ENCODE results near the gene ADTRP.
"Not testable (repeated sequence)": the region's sequence is repeated elsewhere in the genome, so short reads cannot be mapped to it uniquely, and the experiment has no call there.

The ADTRP gene

DNA sequence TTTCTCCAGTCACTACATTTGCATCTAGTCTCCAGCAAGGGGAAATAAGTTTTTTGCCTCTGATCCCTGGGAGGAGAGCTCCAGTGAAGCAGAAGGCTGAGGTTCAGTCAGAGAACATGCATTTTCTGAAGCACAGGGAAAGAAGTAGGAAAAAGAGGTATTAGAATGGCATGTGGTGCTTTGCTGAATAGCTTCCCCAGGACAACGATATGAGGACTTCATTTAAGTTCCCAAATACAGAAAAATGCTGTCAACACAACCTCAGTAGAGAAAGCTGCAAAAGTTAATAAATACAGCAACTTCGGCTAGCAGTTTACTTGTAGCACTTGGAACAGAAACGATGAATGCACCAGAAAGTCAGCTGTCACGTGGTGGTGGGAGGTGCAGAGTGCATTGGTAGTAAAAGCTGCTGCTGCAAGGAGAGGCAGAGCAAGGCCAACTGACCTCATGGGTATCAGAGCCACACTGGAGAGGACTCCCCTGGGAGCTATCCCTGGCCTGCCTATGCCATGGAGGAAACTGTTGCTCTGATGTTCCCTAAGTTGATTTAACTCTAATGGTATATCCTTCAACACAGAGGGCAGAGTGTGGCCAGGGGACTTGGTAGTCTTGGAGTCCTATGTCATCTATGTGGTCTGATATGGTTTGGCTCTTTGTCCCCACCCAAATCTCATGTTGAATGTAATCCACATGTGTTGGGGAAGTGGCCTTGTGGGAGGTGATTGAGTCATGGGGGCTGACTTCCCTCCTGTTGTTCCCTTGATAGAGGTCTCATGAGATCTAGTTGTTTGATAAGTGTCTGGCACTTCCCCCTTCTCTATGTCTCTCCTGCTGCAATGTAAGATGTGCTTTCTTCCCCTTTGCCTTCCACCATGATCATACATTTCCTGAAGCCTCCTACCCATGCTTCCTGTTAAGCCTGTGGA is 85.9 kb downstream of the ADTRP start:
- DNase-seq (ENCODE audit: low spot score), result no peak

DNA sequence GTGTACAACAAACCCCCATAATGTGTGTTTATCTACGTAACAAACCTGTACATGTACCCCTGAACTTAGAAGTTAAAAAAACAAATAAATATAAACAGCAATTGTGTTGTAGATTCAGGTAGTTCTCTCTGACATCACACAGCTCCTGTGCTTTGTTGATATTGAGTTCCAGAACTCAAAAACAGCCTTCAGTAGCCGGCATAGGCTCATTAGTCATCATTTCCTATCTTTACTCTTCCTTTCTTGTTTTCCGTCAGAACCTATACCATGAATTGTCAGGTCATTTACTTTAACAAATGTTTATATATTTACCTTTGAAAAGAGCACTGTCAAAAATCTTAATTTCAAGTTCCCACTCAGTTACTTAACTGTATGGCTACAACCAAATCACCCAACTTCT is 88.8 kb downstream of the ADTRP start:
- no peak for DNase-seq (ENCODE audit: low spot score)

DNA sequence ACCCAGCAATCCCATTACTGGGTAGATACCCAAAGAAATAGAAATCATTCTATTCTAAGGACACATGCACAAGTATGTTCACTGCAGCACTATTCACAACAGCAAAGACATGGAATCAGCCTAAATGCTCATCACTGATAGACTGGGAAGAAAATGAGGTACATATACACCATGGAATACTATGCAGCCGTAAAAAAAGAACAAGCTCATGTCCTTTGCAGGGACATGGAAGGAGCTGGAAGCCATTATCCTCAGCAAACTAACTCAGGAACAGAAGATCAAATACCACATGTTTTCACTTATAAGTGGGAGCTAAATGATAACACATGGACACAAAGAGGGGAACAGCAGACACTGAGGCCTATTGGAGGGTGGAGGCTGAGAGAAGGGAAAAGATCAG is 89.2 kb downstream of the ADTRP start:
- not testable (repeated sequence) for DNase-seq (ENCODE audit: low spot score)

DNA sequence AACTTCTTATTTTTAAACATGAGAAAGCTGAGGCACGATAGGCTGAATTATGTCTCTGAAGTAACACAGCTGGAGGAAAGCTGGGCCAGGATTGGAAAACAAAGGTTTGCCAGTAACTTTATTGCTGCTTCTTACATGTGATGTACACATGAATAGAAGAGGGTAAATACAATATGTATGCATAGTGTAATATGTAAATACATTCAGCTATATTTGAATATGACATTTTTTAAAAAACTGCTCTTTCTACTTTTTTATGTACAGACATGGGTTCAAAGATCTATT is 90.2 kb downstream of the ADTRP start:
- DNase-seq (ENCODE audit: low spot score), result no peak

DNA sequence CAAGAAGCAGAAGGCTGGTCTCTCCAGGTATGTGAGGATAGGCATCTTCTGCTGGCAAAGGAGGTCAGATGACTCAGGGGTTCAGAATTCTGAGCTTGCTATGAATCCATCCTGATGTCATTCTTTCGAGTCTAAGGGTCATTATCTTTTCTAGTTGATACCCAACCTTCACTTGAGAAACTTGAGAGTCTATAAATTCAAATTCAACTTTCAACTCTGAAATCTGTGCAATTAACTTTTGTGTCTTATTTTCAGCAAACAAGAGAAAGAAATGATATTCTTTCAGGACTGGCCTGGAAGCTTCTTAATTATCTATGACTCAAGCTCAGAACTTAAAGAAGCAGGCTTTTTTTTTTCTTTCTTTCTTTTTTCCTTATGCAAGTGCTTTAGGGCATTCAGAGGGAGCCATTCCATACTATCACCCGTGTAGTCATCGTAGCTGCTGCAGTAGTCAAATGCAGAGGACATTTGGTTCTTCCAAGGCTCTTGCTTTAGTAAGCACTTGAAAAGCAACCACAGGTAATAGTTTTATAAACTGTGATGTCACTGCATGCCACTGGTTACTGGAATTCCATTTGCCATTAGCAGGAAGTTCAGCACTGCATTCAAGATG is 93.0 kb downstream of the ADTRP start:
- no peak for DNase-seq (ENCODE audit: low spot score)

DNA sequence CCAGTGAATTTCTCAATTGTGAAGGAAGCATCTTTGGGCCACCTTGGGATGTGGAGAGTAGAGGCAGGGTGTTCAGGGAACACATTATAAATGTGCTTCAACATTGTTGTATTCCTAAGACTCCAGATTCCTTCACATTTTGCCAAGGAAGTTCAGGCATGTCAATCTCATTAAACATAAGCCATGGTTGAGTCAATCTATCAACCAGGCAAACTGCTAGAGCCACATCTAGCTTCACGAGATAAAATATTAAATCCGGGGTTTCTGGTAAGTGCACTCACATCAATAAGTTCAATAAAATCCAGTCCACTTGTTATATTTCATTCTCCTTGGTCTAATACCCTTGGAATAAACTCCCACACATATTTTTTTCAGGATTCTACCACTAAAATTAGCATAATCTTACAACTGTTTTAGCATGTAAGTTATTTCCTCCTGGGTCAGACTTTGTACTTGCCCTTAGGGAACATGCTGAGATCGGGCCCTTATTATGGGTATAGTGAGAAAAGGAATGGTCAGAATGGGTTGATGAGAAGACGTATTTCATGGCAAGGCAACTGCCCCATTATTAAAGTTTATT is 93.6 kb downstream of the ADTRP start:
- DNase-seq (ENCODE audit: low spot score), result no peak

DNA sequence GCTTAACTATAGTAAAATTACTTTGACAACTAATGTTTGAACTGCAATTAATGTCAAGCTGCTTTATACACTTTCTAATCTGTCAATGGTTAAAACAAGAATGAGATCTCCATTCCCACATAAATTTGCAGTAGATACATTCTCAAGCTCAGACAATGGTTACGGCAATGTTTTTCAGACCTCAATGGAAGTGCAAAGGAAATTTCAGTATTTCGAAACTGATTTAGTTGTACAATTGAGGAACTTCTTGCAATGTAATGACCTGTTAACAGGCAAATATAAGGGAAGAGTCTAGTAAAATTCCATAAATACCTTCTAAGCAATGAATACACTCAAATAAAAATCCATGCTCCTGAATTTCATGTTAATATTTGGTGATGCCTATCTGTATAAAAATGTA is 94.7 kb downstream of the ADTRP start:
- DNase-seq (ENCODE audit: low spot score), result no peak

DNA sequence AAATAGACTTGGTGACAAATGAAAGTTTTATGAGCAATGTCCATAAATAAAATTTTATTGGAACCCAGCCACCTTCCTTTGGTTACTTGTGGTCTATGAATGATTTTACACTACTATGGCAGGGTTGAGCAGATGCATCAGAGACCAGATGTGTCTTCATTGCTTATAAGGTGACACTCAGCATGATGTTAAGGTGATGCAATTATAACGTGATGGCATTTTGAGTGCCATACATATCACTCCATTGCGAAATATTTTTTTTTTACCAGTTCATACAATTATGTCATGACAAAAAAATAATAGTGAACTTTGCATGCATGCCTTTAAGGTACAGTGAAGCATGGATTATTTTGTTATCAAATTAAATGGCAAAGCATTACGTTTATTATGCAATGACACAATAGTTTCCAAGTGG is 96.0 kb downstream of the ADTRP start:
- no peak for DNase-seq (ENCODE audit: low spot score)

DNA sequence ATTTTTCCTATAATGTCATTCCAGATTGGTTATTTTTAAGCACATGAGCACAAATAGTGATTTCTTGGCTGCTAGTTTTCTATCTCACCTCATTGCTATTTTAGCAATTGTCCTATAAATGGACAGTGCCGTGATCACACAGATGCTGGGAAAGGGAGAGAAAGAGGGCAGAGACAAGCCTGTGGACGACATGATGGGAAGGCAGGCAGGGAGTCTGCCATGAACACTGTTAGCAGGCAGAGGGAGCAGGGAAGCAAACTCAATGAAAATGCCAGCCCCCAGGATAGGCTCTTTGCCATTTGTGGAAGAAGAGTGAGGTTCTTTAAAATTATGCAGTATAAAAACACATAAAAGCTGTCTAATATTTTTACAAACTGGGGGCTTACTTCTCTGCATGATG is 96.8 kb downstream of the ADTRP start:
- DNase-seq (ENCODE audit: low spot score), result no peak

DNA sequence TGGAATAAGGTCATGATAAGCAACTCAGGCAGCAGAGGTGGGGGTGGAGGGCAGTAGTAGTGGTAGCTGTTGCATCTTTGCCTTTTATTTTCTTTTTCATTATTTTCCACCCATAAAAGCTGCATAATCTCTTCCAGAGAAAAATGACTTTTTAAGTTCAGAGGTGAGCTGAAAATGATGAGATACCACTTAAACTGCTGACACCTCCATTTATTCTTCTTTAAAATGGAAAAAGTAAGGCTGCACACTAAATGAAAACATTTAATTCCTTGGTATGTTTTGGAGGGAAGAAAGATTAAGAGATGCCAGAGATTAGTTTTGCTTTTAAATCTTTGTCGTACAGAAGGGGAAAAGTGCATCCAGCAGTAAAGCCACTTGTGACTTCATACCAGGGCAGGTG is 97.2 kb downstream of the ADTRP start:
- DNase-seq (ENCODE audit: low spot score), result no peak

DNA sequence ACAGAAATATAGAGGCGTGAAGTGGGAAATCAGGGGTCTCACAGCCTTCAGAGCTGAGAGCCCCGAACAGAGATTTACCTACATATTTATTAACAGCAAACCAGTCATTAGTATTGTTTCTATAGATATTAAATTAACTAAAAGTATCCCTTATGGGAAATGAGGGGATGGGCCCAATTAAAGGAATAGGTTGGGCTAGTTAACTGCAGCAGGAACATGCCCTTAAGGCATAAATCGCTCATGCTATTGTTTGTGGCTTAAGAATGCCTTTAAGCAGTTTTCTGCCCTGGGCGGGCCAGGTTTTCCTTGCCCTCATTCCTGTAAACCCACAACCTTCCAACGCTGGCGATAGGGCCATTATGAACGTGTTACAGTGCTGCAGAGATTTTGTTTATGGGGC is 98.1 kb downstream of the ADTRP start:
- not testable (repeated sequence) for DNase-seq (ENCODE audit: low spot score)

DNA sequence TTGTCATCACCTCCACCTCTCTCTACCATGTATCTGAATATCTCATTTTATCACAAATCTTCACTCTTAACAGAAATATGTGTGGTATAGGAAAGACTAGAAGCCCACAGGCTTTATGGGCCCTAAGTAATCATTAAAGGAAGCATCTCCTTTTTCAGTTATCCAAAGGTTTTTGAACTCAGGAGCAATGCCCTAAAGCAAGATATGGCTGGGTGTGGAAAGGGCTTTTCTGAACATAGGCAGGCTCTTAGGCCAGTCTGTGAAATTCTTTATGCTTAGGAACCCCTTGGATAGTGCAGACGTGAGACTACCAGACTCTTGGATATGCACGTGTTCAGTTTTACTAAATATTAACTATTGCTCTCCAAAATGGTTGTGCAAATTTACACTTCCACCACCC is 99.5 kb downstream of the ADTRP start:
- DNase-seq (ENCODE audit: low spot score), result no peak

DNA sequence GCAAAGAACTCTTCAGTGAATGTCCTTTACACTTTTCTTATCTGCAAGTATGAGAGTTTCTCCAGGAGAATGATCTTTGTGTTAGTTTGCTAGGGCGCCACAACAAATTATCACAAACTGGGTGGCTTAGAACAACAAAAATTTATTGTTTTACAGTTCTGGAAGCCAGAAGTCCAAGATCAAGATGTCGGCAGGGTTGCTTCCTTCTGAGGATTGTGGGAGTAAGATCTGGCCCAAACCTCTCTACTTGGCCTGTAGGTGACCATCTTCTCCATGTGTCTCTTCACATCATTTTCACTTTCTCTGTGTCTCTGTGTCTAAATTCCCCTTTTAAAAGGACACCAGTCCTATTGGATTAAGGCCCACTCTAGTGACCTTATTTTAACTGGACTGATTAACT is 103.0 kb downstream of the ADTRP start:
- DNase-seq (ENCODE audit: low spot score), result no peak

DNA sequence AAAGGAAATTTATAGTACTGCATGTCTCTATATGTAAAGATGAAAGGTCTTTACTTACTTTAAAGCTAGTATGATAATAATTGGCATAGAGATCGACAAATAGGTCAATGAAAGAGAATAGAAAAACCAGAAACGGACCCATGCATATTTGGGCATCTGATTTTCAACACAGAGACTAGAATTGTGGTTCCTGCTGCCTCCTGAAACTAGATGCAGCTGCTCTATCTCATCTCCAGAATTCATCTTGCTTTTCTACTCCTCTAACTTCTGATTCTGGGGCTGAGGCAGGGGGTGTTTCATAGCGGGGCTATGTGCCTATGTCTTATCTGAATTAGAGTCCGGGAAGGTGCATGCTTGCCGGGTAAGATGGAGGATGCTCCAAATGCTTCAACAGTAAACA is 105.9 kb downstream of the ADTRP start:
- no peak for DNase-seq (ENCODE audit: low spot score)

DNA sequence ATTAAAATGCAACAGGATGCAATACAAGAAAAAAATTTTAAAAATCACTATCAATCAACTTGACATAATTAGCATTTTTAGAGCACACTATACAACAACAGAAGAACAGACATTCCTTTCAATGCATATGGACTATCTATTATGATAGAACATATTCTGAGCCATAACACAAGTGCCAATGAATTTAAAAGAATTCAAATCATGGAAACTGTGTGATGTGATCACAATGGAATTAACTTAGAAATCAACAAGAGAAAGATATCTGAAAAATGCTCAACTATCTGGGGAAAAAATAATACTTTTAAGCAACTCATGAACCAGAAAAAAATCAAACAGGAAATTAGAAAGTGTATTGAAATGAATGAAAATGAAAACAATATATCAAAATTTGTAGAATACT is 106.3 kb downstream of the ADTRP start:
- no peak for DNase-seq (ENCODE audit: low spot score)

DNA sequence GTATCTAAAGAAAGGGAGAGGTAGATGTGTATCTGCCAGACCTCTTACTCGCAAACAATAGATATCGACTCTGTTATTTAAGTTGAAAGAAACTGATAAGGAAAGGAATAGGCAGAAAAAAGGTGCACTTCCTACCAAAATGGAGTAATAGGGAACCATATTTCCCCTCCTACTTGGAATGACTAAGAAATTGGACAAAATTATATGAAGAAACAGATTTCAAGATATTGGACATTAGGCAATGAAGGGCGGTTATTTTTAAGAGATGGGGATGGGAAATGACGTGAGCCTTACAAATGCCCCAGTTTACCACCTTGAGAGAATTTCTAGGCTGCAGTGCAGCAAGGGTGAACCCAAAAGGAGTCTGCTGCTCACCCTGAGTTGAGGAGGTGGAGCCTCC is 108.9 kb downstream of the ADTRP start:
- no peak for DNase-seq (ENCODE audit: low spot score)

DNA sequence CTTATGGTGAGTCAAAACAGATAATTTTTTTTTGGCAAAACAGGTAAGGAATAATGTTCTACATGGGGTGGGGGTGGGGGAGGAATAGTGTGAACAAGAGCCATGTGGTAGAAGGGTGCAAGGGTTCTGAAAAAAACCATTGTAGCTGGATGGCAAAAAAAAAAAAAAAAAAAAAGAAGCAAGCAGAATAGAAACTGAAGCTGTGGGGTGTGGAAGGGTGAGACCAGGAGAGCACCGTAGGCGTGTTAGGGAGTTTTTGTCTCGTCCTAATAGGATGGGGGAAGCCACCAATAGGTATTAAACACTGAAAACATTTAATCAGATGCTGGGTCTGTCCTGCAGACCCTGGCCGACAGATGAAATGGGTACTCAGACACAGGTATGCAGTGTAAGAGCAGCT is 110.1 kb downstream of the ADTRP start:
- DNase-seq (ENCODE audit: low spot score), result no peak

DNA sequence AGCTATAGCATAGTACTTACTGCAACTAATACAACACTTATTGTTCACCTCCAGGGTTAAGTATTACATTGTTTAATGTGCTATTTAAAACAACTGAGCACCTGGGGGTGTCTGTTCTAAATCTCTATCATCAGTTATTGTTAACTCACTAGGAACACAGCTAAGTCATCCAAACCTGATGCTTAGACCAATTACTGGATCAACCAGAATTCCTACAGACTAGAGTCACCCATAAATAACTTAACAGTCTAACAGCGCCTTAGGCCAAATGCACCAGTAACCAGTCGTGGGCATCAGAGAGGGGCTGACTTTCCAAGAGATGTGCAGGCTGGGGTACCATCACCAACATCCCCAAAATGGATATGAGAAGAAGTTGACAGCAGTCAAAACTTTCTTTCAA is 110.7 kb downstream of the ADTRP start:
- no peak for DNase-seq (ENCODE audit: low spot score)

DNA sequence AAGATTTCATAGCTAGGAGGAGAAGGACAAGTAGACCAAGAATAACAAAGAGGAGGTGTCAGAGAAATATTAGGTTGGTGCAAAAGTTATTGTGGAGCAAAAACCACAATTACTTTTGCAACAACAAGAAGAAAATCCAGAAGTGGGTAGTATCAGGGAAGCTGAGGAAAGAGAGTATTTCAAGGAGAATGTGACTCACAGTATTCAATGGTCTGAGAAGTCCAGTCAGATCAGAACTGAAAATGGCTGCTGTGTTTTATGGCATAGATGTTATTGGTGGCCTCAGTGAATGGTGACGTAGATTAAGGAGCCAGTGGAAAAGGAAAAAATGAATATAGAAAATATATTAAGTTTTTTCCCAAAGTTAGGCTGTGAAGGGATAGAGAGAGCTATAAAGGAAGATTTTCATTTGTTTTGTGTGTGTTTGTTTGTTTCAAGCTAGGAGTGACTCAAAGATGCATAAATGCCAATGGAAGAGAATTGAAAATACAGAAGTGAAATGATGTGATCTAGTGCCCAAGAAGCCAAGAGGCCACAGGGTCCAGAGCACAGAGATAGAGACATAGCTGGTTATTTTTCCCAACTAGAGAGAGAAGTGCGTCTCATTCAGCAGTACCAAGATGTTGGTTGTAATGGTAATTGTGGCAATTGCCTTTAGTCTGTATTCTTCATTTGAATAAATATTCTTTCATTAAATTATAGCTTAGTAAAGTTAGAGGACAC is 112.8 kb downstream of the ADTRP start:
- no peak for DNase-seq (ENCODE audit: low spot score)

Data from hematopoietic multipotent progenitor cell treated with erythropoietin and hydrocortisone succinate and interleukin-3 and kit ligand, for 17 days (in vitro differentiated cells).